Mesenchymal stem cell (in vitro differentiated cells and primary cell): ENCODE results near the gene VAMP8.

Experiments
- DNase-seq: peaks from one replicate; pipeline ENCODE4 v3.0.0-alpha.2; 2013
- H2AFZ ChIP-seq: one replicate; pipeline ENCODE4 v1.6.1; 2013; ENCODE audit warnings: low read depth, mild to moderate bottlenecking, control low read depth, inconsistent platforms, low read length, moderate library complexity
- H2AK5ac ChIP-seq: 2 replicates; pipeline ENCODE4 v1.6.1; 2013; ENCODE audit warnings: low read length, moderate library complexity, mild to moderate bottlenecking, inconsistent platforms; ENCODE audit not compliant: severe bottlenecking
- H2BK120ac ChIP-seq: one replicate; pipeline ENCODE4 v1.6.1; 2013; ENCODE audit warnings: low read depth, mild to moderate bottlenecking, inconsistent platforms, low read length, moderate library complexity
- H2BK12ac ChIP-seq, 2 experiments: one replicate each; pipeline ENCODE4 v1.6.1; 2013; ENCODE audit warnings: inconsistent platforms in 2 of 2, low read length in 2 of 2, mild to moderate bottlenecking in 2 of 2, moderate library complexity in 2 of 2, control low read depth in 1 of 2
- H2BK15ac ChIP-seq: one replicate; pipeline ENCODE4 v1.6.1; 2013; ENCODE audit warnings: mild to moderate bottlenecking, low read depth, inconsistent platforms; ENCODE audit not compliant: poor library complexity, severe bottlenecking
- H2BK5ac ChIP-seq: 2 replicates; pipeline ENCODE4 v1.6.1; 2013; ENCODE audit warnings: low read depth, mild to moderate bottlenecking, low read length, control low read depth, inconsistent platforms; ENCODE audit not compliant: poor library complexity, severe bottlenecking
- H3K14ac ChIP-seq, 2 experiments: one replicate each; pipeline ENCODE4 v1.6.1; 2013; ENCODE audit warnings: inconsistent platforms in 2 of 2, low read length in 2 of 2, control low read depth in 1 of 2, mild to moderate bottlenecking in 1 of 2, moderate library complexity in 1 of 2
- H3K18ac ChIP-seq, 2 experiments: one replicate each; pipeline ENCODE4 v1.6.1; 2013; ENCODE audit warnings: inconsistent platforms in 2 of 2, low read length in 2 of 2, control low read depth in 1 of 2, low read depth in 1 of 2, mild to moderate bottlenecking in 1 of 2
- H3K23ac ChIP-seq, 2 experiments: one replicate each; pipeline ENCODE4 v1.6.1; 2013; ENCODE audit warnings: inconsistent platforms in 2 of 2, low read length in 2 of 2, mild to moderate bottlenecking in 2 of 2, moderate library complexity in 2 of 2, control low read depth in 1 of 2
- H3K27ac ChIP-seq: 2 replicates; pipeline ENCODE4 v1.5.1; 2013; ENCODE audit warnings: mild to moderate bottlenecking, moderate library complexity, low read length, control low read depth, inconsistent platforms; ENCODE audit not compliant: poor library complexity, severe bottlenecking
- H3K27me3 ChIP-seq, 2 experiments: 2 replicates each; pipeline versions ENCODE4 v1.6.1 to v1.7.0; 2013; ENCODE audit warnings: low read length in 2 of 2, mild to moderate bottlenecking in 2 of 2, moderate library complexity in 2 of 2, control low read depth in 1 of 2, inconsistent platforms in 1 of 2; ENCODE audit not compliant: control insufficient read depth in 1 of 2, insufficient read depth in 1 of 2
- H3K36me3 ChIP-seq, 2 experiments: 2 replicates each; pipeline versions ENCODE4 v1.6.1 to v1.7.0; 2013; ENCODE audit warnings: low read length in 2 of 2, control low read depth in 1 of 2, inconsistent platforms in 1 of 2, low read depth in 1 of 2, mild to moderate bottlenecking in 1 of 2; ENCODE audit not compliant: insufficient read depth in 2 of 2, control insufficient read depth in 1 of 2
- H3K4ac ChIP-seq, 2 experiments: one replicate each; pipeline ENCODE4 v1.6.1; 2013; ENCODE audit warnings: inconsistent platforms in 2 of 2, low read length in 2 of 2, mild to moderate bottlenecking in 2 of 2, moderate library complexity in 2 of 2, control low read depth in 1 of 2, low read depth in 1 of 2
- H3K4me1 ChIP-seq: 2 replicates; pipeline ENCODE4 v1.6.1; 2013; ENCODE audit warnings: low read depth, low read length, control low read depth; ENCODE audit not compliant: control insufficient read depth, insufficient read depth
- H3K4me2 ChIP-seq: 2 replicates; pipeline ENCODE4 v1.6.1; 2013; ENCODE audit warnings: low read length, mild to moderate bottlenecking, inconsistent platforms; ENCODE audit not compliant: poor library complexity, severe bottlenecking
- H3K4me3 ChIP-seq, 2 experiments: 2 replicates each; pipeline versions ENCODE4 v1.5.1 to v1.7.0; 2013; ENCODE audit warnings: low read length in 2 of 2, mild to moderate bottlenecking in 2 of 2, control low read depth in 1 of 2, low read depth in 1 of 2; ENCODE audit not compliant: insufficient read depth in 1 of 2
- H3K79me1 ChIP-seq: replicated peaks from 2 replicates; pipeline ENCODE4 v1.6.1; 2013; ENCODE audit warnings: mild to moderate bottlenecking, control low read depth, low read length, inconsistent platforms; ENCODE audit not compliant: poor library complexity, severe bottlenecking
- H3K9ac ChIP-seq: 2 replicates; pipeline ENCODE4 v1.7.0; 2013; ENCODE audit warnings: mild to moderate bottlenecking, low read length, moderate library complexity
- H3K9me3 ChIP-seq: 2 replicates; pipeline ENCODE4 v1.7.0; 2013; ENCODE audit warnings: mild to moderate bottlenecking, low read length; ENCODE audit not compliant: control insufficient read depth
- H4K8ac ChIP-seq: one replicate; pipeline ENCODE4 v1.6.1; 2013; ENCODE audit warnings: inconsistent platforms, mild to moderate bottlenecking, low read length, moderate library complexity
- H4K91ac ChIP-seq: one replicate; pipeline ENCODE4 v1.6.1; 2013; ENCODE audit warnings: mild to moderate bottlenecking, low read length, inconsistent platforms
- WGBS: methylation state at CpG from one replicate; pipeline ENCODE4 v1.1.7; 2013; ENCODE audit warnings: mixed read lengths; 5-methylcytosine and 5-hydroxymethylcytosine counted together

The VAMP8 gene

GRCh38 chr2:85599468-85600234, 22.3 kb downstream of the VAMP8 start:
- Histone ChIP-seq H2BK12ac (no peak overlapping the region), H3K4me2 (no peak overlapping the region), H3K23ac (no peak overlapping the region), H3K18ac (no peak overlapping the region), H3K4me1 (peaks cover 34% of the 10 kb centered on the region), H3K27me3 (no peaks in the 10 kb centered on the region), H3K14ac (no peak overlapping the region), H2AK5ac (no peak overlapping the region), H4K91ac (no peak overlapping the region), H2AFZ (no peak overlapping the region), H3K9me3 (no peaks in the 10 kb centered on the region), H3K9ac (no peak overlapping the region), H3K4me3 (no peak overlapping the region), H2BK120ac (no peak overlapping the region), H4K8ac (no peak overlapping the region), H2BK15ac (no peak overlapping the region), H2BK5ac (no peak overlapping the region), H3K4ac (no peak overlapping the region), H3K36me3 (peaks cover 42 to 43% of the 10 kb centered on the region in 2 experiments), H3K79me1 (peaks cover 37% of the 10 kb centered on the region), H3K27ac (no peak overlapping the region)
- DNase-seq, result no peak
- WGBS, result 90% methylated on average over 17 of the region's 17 CpGs

DNA sequence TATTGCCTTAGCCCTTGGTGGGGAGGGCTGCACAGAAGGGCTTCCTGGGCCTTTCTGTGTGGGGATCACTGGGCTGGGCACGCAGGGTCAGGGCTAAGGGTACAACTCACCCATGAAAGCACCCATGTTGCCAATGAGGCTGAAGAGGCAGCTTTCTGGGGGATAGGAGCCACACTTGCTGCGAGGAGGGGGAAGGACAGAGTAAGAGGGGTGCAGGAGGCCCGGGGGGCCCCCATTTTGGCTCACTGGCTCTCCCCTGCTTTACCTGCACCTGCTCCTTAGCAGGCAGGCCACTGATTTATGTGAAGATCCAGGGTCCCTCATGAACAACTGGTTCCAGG, 22.8 kb downstream of the VAMP8 start:
- H3K9me3 ChIP-seq, result no peaks in the 10 kb centered on the region
- no peak overlapping the region for H2AK5ac ChIP-seq
- no peak overlapping the region for H3K18ac ChIP-seq
- no peak overlapping the region for H2BK15ac ChIP-seq
- H2BK12ac ChIP-seq, result no peak overlapping the region
- no peak overlapping the region for H3K4me2 ChIP-seq
- H3K14ac ChIP-seq, result no peak overlapping the region
- H2BK5ac ChIP-seq, result no peak overlapping the region
- H2BK120ac ChIP-seq, result no peak overlapping the region
- no peak overlapping the region for H3K4ac ChIP-seq
- no peak for DNase-seq
- H3K4me3 ChIP-seq, result no peak overlapping the region
- H3K79me1 ChIP-seq, result peaks cover 37% of the 10 kb centered on the region
- H3K23ac ChIP-seq, result no peak overlapping the region
- H4K8ac ChIP-seq, result no peak overlapping the region
- H3K27ac ChIP-seq, result no peak overlapping the region
- H3K9ac ChIP-seq, result no peak overlapping the region
- 95% methylated on average over 3 of the region's 3 CpGs for WGBS
- H3K36me3 ChIP-seq, result peaks cover 42 to 44% of the 10 kb centered on the region in 2 experiments
- H3K27me3 ChIP-seq, result no peaks in the 10 kb centered on the region
- no peak overlapping the region for H2AFZ ChIP-seq
- no peak overlapping the region for H4K91ac ChIP-seq
- H3K4me1 ChIP-seq, result peaks cover 34% of the 10 kb centered on the region

DNA sequence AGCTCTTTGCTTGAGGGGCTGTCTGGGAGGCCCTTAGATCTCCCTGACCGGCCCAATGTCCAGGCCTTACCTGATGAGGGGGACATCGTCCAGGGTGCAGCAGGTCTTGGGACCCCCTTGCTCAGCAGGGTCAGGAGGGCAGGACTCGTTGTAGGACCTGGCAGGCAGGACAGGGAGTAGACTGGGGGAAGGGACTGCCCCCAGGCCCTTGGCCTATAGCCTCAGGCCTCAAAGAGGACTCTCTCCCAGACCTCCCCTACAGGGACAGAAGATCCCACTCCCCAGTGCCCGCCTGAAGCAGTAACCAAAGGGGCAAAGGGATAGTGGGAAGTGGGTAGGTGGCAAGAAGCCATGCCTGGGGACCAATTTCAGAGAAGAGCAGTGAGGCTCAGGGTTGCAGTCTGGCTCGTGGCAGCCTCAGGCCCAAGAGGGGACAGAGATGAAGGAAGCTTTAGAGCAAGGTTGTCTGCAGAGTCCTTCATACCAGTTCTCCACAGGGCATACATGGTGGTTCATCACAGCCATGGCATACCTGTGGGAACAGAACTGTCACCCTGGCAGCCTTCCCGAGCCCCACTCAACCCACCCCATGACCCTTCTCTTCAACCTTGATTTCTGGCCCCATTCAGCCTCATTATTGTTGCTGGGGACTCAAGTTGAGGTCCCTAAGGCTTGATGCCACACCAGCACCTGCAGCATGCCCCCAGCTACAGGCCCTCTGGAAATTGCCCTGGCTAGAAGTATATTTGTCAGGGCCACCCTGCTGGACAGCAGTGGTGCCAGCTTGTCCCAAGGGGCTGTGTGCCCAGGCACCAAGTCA, 23.8 kb downstream of the VAMP8 start:
- Histone ChIP-seq H3K4me1 (peaks cover 38% of the 10 kb centered on the region), H3K9ac (peak overlapping the region; percentile 92), H4K91ac (no peak overlapping the region), H2BK120ac (no peak overlapping the region), H2AK5ac (peak overlapping the region; percentile 28), H2AFZ (no peak overlapping the region), H4K8ac (no peak overlapping the region), H3K27me3 (no peaks in the 10 kb centered on the region), H2BK12ac (no peak overlapping the region), H2BK5ac (no peak overlapping the region), H3K4me2 (no peak overlapping the region), H3K79me1 (peaks cover 37% of the 10 kb centered on the region), H3K23ac (peak overlapping the region in 1 of 2 experiments; percentile 15), H3K27ac (no peak overlapping the region), H3K9me3 (no peaks in the 10 kb centered on the region), H2BK15ac (no peak overlapping the region), H3K18ac (peak overlapping the region in 1 of 2 experiments; percentile 89), H3K36me3 (peaks cover 42 to 51% of the 10 kb centered on the region in 2 experiments), H3K4ac (peak overlapping the region; percentile 9 to 32), H3K14ac (peak overlapping the region in 1 of 2 experiments; percentile 98), H3K4me3 (peak overlapping the region in 1 of 2 experiments; percentile 99)
- WGBS, result 87% methylated on average over 4 of the region's 6 CpGs
- no peak for DNase-seq
